Thoracic aorta (tissue), 2 donors: ENCODE data around the gene C16orf82. TPM values are rescaled to one million over a fixed set of nuclear protein-coding genes. Genes with fewer than 3 reads are reported as not detected.

Experiments used
- ATAC-seq: fragments of 150-250 bp; one replicate; pipeline ENCODE4 v1.8.0; 2017; ENCODE audit warnings: low read depth; ENCODE audit not compliant: insufficient number of reproducible peaks, low FRiP score
- DNase-seq: peaks from one replicate; pipeline ENCODE4 v3.0.0-alpha.2; 2020; ENCODE audit warnings: low spot score
- H3K27ac ChIP-seq, 2 donors: fragments of 200-600 bp; sonication (generic); 1 replicate in 1 of 2; 2 replicates in 1 of 2; pipeline ENCODE4 v1.5.1; 2016; ENCODE audit warnings: mild to moderate bottlenecking in 2 of 2, moderate library complexity in 2 of 2
- H3K27me3 ChIP-seq: fragments of 200-600 bp; sonication (generic); replicated peaks from 2 replicates; pipeline ENCODE4 v1.6.0; 2016; ENCODE audit warnings: mild to moderate bottlenecking; ENCODE audit not compliant: insufficient read depth
- H3K36me3 ChIP-seq: fragments of 200-600 bp; sonication (generic); one replicate; pipeline ENCODE4 v1.5.1; 2016
- H3K4me1 ChIP-seq, 2 donors: fragments of 200-600 bp; sonication (generic); 1 replicate in 1 of 2; 2 replicates in 1 of 2; pipeline versions ENCODE4 v1.5.1 to v1.6.0; 2016; ENCODE audit warnings: low read depth in 2 of 2, mild to moderate bottlenecking in 1 of 2; ENCODE audit not compliant: control insufficient read depth in 1 of 2
- H3K4me3 ChIP-seq: fragments of 200-600 bp; sonication (generic); 2 replicates; pipeline ENCODE4 v1.5.1; 2016; ENCODE audit warnings: mild to moderate bottlenecking
- H3K9me3 ChIP-seq: fragments of 200-600 bp; sonication (generic); 2 replicates; pipeline ENCODE4 v1.5.1; 2016
- total RNA-seq, 2 donors: library from RNA; depleted of rRNA; stranded (reverse); fragments of >200 nt; gene quantifications; one replicate each; pipeline versions ENCODE4 v1.1.0 to v1.2.3, GENCODE V29; 2016
- TF ChIP-seq, protein P1 (sequence below): fragments of 200-600 bp; sonication (generic); IDR thresholded peaks from one replicate; pipeline ENCODE4 v1.5.1; 2019; ENCODE audit warnings: antibody characterized with exemption

The C16orf82 gene
- total RNA-seq, 2 donors from 2014 or later, result not detected

DNA sequence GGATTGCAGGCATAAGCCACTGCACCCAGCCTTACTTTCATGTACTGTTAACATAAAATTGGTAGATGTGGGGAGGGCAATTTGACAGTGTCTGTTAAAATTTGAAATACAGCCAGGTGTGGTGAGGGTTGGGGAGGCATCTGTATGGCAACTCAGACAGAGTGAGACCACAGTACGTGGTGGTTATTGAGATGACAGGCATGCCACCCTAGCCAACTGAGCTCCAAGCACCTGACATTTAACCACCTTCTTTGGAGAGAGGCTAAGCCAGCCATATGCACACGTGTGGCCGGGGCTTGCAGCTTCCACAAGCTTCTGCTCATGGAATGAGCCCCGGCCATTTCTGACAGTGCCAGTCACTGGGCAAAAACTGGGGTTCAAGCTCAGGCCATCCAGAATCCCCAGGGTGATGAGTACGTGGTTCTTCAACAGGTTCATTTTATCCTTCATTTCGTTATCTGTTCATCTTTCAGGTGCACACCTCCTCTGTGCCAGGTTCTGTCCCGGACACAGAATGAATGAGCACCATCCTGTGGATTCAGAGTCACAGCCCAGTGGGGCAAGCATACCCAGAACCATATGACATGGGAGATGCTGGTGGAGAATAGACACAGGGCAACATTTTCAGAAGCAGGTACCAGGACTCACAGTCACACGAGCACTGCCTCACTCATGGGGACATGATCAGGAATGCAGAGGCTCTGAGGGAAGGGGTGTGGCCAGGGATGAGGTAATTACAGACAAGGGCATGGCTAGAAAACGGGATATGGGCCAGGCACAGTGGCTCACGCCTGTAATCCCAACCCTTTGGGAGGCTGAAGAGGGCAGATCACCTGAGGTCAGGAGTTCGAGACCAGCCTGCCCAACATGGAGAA is 36.2 kb downstream of the C16orf82 start:
- TF ChIP-seq, protein P1, sequence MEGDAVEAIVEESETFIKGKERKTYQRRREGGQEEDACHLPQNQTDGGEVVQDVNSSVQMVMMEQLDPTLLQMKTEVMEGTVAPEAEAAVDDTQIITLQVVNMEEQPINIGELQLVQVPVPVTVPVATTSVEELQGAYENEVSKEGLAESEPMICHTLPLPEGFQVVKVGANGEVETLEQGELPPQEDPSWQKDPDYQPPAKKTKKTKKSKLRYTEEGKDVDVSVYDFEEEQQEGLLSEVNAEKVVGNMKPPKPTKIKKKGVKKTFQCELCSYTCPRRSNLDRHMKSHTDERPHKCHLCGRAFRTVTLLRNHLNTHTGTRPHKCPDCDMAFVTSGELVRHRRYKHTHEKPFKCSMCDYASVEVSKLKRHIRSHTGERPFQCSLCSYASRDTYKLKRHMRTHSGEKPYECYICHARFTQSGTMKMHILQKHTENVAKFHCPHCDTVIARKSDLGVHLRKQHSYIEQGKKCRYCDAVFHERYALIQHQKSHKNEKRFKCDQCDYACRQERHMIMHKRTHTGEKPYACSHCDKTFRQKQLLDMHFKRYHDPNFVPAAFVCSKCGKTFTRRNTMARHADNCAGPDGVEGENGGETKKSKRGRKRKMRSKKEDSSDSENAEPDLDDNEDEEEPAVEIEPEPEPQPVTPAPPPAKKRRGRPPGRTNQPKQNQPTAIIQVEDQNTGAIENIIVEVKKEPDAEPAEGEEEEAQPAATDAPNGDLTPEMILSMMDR, result no peak
- DNase-seq, result no peak
- no peak for ATAC-seq
- no peaks in the 10 kb centered on the region for H3K36me3 ChIP-seq
- H3K27me3 ChIP-seq, result no peaks in the 10 kb centered on the region
- H3K27ac ChIP-seq, result no peak overlapping the region
- no peak overlapping the region for H3K4me3 ChIP-seq
- H3K9me3 ChIP-seq, result no peaks in the 10 kb centered on the region
- no peaks in the 10 kb centered on the region for H3K4me1 ChIP-seq

DNA sequence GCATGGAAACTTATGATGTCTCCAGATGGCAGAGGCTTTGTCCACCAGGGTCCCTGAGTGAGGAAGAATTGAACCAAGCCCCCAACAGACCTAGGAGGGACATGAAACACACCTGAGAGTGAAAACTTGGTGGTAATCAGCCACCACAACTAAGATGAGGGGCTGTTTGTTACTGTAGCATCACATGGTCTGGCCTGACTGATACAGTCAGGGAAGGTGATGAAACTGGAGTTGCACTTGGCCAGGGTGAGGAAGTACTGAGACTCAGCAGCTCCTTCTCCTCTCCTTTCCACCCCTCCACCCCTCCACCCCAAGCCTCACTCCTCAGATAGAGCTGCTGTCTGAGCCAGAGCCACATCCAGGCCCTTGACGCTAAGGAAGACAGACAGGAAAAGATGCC is 37.2 kb downstream of the C16orf82 start:
- Histone ChIP-seq H3K36me3 (no peaks in the 10 kb centered on the region), H3K4me1 (no peaks in the 10 kb centered on the region), H3K9me3 (no peaks in the 10 kb centered on the region), H3K27me3 (no peaks in the 10 kb centered on the region), H3K27ac (no peak overlapping the region), H3K4me3 (no peak overlapping the region)
- DNase-seq (no peak), ATAC-seq (no peak)
- TF ChIP-seq, protein P1, result no peak

DNA sequence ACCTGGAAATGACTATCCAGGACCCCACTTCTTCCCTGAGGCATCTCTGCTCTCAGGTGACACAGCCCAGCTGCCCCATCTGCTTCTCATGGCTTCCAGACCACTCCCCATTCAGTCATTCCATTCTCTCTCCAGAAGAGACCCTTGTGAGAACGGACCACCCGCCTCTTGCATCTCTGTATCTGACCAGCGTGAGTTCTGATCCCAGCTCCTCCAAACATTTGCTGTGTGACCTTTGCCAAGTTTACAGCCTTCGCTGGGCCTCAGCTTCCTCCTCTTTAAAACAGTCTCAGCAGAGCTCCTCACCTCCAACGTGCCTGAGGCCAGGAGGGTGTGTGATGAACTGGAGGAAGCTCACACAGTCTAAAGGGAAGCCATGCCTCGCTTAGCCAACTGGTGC is 39.6 kb downstream of the C16orf82 start:
- Histone ChIP-seq H3K27ac (no peak overlapping the region), H3K36me3 (no peaks in the 10 kb centered on the region), H3K4me3 (no peak overlapping the region), H3K27me3 (no peaks in the 10 kb centered on the region), H3K4me1 (no peaks in the 10 kb centered on the region), H3K9me3 (no peaks in the 10 kb centered on the region)
- DNase-seq (no peak), ATAC-seq (no peak)
- TF ChIP-seq, protein P1, result no peak

DNA sequence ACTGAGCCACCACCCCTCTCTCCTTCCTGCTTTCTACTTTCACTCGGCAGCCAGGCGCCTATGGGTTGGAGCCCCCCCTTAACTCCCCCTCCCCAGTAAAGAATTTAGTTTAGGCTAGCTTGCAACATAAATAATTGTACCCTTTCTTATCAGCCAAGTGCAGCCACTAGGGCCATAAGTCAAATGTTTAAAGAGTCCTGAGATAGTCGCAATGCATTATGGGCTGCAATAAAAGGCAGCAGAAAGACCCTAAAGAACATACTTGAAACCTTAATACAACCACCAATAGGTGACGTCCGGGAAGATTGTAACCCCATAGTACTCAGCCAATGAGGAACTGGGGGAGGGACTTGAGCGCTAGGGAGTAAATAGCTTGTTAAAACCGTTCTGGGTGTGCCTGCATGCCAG is 40.5 kb downstream of the C16orf82 start:
- Histone ChIP-seq H3K9me3 (no peaks in the 10 kb centered on the region), H3K4me1 (no peaks in the 10 kb centered on the region), H3K27ac (no peak overlapping the region), H3K4me3 (no peak overlapping the region), H3K27me3 (no peaks in the 10 kb centered on the region), H3K36me3 (no peaks in the 10 kb centered on the region)
- TF ChIP-seq, protein P1, result no peak
- ATAC-seq, result no peak
- DNase-seq, result no peak

DNA sequence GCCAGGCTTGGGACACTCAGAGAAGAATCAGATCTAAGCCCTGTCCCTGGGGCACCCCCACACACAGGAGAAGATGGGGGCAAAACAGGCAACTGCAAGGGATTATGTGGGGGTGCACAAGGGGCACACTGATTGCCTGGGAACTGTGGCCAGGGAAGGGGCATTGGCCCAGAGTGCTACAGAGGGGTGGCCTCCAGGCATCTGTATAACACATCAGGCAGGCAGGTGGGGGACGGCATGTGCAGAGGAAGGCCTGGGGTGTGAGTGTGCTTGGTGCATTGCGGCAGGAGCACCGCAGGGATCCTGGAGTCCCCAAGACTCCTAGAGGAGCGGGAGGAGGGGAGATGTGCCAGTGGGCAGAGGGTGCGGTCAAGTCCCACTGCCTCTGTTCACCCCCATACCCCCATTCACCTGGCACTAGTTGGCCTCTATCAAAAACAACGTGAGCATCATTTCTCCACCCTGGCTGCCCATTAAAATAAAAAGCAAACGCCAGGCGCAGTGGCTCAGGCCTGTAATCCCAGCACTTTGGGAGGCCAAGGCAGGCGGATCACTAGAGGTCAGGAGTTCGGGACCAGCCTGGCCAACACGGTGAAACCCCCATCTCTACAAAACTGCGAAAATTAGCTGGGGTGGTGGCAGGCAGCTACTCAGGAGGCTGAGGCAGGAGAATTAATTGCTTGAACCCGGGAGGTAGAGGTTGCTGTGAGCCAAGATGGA is 41.5 kb downstream of the C16orf82 start:
- ATAC-seq, result no peak
- no peak for DNase-seq
- H3K36me3 ChIP-seq, result no peaks in the 10 kb centered on the region
- H3K27ac ChIP-seq, result no peak overlapping the region
- H3K27me3 ChIP-seq, result no peaks in the 10 kb centered on the region
- TF ChIP-seq, protein P1, result no peak
- H3K4me1 ChIP-seq, result no peaks in the 10 kb centered on the region
- H3K4me3 ChIP-seq, result no peak overlapping the region
- H3K9me3 ChIP-seq, result no peaks in the 10 kb centered on the region
